K562 (cell line): Measurements from ENCODE around the gene KCNA1. TPM values are rescaled to one million over a fixed set of nuclear protein-coding genes. Genes with fewer than 3 reads are reported as not detected.

Experiments used
- ATAC-seq: fragments of 200-7000 bp; cut with Tn5 transposase; 3 replicates; pipeline ENCODE4 v1.9.1; 2020; ENCODE audit warnings: moderate library complexity
- BruUV-seq: library from RNA; stranded (reverse); fragments of 400-500 nt; replicated peaks from 2 replicates; lab custom pipeline; 2021; lab: Mats Ljungman, UMichigan
- CTCF ChIA-PET: fragments of 300-600 bp; formaldehyde crosslinking; extraction: SDS; loops from one replicate; lab custom pipeline; 2021; ENCODE audit warnings: low intra/inter-chr PET ratio; lab: Yijun Ruan, JAX
- POLR2A ChIA-PET: fragments of 300-600, 350-650 bp; sonication (Branson Sonifier 250); formaldehyde crosslinking; extraction: SDS; loops from one replicate; lab custom pipeline; 2021; ENCODE audit warnings: antibody characterized with exemption, inconsistent platforms; lab: Yijun Ruan, JAX
- DNase-seq, 4 experiments: peaks; one replicate each; pipeline versions ENCODE4 v3.0.0 to v3.0.0-alpha.2; 2011 to 2018; ENCODE audit warnings: low spot score in 3 of 4, mixed read lengths in 3 of 4; ENCODE audit errors: extremely low read depth in 1 of 4
- FAIRE-seq: peaks from 2 replicates; lab custom pipeline; 2011; peaks lifted over from hg19 to GRCh38; lab: Jason Lieb, UNC
- H2AFZ ChIP-seq: 2 replicates; pipeline ENCODE4 v1.6.0; 2011; ENCODE audit warnings: low read depth, low read length, control low read depth, inconsistent platforms
- H3K27ac ChIP-seq: fragments of 200-600 bp; 3 replicates; pipeline ENCODE4 v1.8.0; 2011; ENCODE audit warnings: low read depth, mild to moderate bottlenecking, control low read depth, inconsistent platforms, low read length, moderate library complexity, mixed read lengths; ENCODE audit errors: extremely low read depth
- H3K27me3 ChIP-seq, 2 experiments: fragments of 300-600 bp in 1 of 2; 2 replicates in 1 of 2; 3 replicates in 1 of 2; pipeline versions ENCODE4 v1.6.0 to v1.8.0; 2011; ENCODE audit warnings: inconsistent platforms in 2 of 2, low read length in 2 of 2, mild to moderate bottlenecking in 1 of 2, mixed read lengths in 1 of 2, moderate library complexity in 1 of 2; ENCODE audit not compliant: control insufficient read depth in 2 of 2, insufficient read depth in 2 of 2
- H3K36me3 ChIP-seq: fragments of 300-600 bp; 3 replicates; pipeline ENCODE4 v1.8.0; 2011; ENCODE audit warnings: mild to moderate bottlenecking, low read length, inconsistent platforms; ENCODE audit not compliant: control insufficient read depth, insufficient read depth
- H3K4me1 ChIP-seq, 2 experiments: fragments of 200-600 bp in 1 of 2; replicated peaks in 1 of 2; 2 replicates in 1 of 2; 3 replicates in 1 of 2; pipeline versions ENCODE4 v1.5.1 to v1.8.0; 2011; ENCODE audit warnings: inconsistent platforms in 2 of 2, low read length in 2 of 2, mild to moderate bottlenecking in 1 of 2, mixed read lengths in 1 of 2, moderate library complexity in 1 of 2; ENCODE audit not compliant: control insufficient read depth in 2 of 2, insufficient read depth in 2 of 2
- H3K4me2 ChIP-seq: 2 replicates; pipeline ENCODE4 v1.6.1; 2011; ENCODE audit warnings: low read length, control low read depth, inconsistent platforms, mixed read lengths; ENCODE audit not compliant: insufficient read depth
- H3K4me3 ChIP-seq: fragments of 200-600 bp; sonication (generic), shearing (Covaris generic); 2 replicates; pipeline ENCODE4 v1.5.1; 2016; ENCODE audit warnings: control low read depth, inconsistent platforms
- H3K79me2 ChIP-seq: fragments of 200-600 bp; 3 replicates; pipeline ENCODE4 v1.8.0; 2011; ENCODE audit warnings: low read length, inconsistent platforms; ENCODE audit not compliant: control insufficient read depth, insufficient read depth
- H3K9ac ChIP-seq, 2 experiments: 2 replicates each; pipeline versions ENCODE4 v1.6.0 to v1.6.1; 2011; ENCODE audit warnings: low read depth in 2 of 2, low read length in 2 of 2, control low read depth in 1 of 2, inconsistent platforms in 1 of 2, mild to moderate bottlenecking in 1 of 2, mixed read lengths in 1 of 2; ENCODE audit not compliant: insufficient read depth in 1 of 2
- H3K9me1 ChIP-seq: one replicate; pipeline ENCODE4 v1.6.0; 2011; ENCODE audit warnings: inconsistent platforms, mild to moderate bottlenecking, low read length, moderate library complexity; ENCODE audit not compliant: control insufficient read depth, insufficient read depth
- H3K9me3 ChIP-seq: replicated peaks from 2 replicates; pipeline ENCODE4 v1.5.1; 2011; ENCODE audit warnings: low read depth, low read length, inconsistent platforms; ENCODE audit not compliant: control insufficient read depth, insufficient read depth
- H4K20me1 ChIP-seq: replicated peaks from 2 replicates; pipeline ENCODE4 v1.6.1; 2011; ENCODE audit warnings: low read length, inconsistent platforms, mixed read lengths; ENCODE audit not compliant: control insufficient read depth, insufficient read depth
- DIDO1 ChIP-seq: fragments of 450-650 bp; IDR thresholded peaks from 2 replicates; pipeline ENCODE4 v1.6.1; 2016; ENCODE audit warnings: low read depth, missing biosample characterization, missing genetic modification characterization
- FOXM1 ChIP-seq, 2 experiments: fragments of 450-650 bp in 1 of 2; sonication (generic) in 1 of 2; formaldehyde crosslinking in 1 of 2; IDR thresholded peaks; 2 replicates each; pipeline versions ENCODE4 v1.6.1 to v1.9.0; 2017 to 2022; ENCODE audit warnings: low read depth in 2 of 2, mild to moderate bottlenecking in 2 of 2, missing genetic modification reagents in 1 of 2, moderate library complexity in 1 of 2
- NR2F6 ChIP-seq: fragments of 450-650 bp; formaldehyde crosslinking; IDR thresholded peaks from 2 replicates; pipeline ENCODE4 v1.4.0; 2020; ENCODE audit warnings: mild to moderate bottlenecking
- SREBF1 ChIP-seq: fragments of 150-350 bp; IDR thresholded peaks from 2 replicates; pipeline ENCODE4 v1.6.1; 2014; ENCODE audit warnings: antibody characterized with exemption, low read depth, low read length, borderline replicate concordance
- SRSF1 ChIP-seq: fragments of 200-400 bp; formaldehyde crosslinking; IDR thresholded peaks from 2 replicates; pipeline ENCODE4 v1.6.1; 2017; ENCODE audit warnings: mild to moderate bottlenecking, low read depth, low read length, moderate library complexity
- ZNF551 ChIP-seq: fragments of 250-450 bp; sonication (Bioruptor Pico); IDR thresholded peaks from 2 replicates; pipeline ENCODE4 v1.5.0; 2021; ENCODE audit warnings: mild to moderate bottlenecking, moderate library complexity
- WGBS: fragments of 100-300 bp; shearing (Covaris generic); methylation state at CpG from one replicate; pipeline ENCODE4 v1.1.6; 2016; ENCODE audit warnings: low coverage, mixed read lengths; ENCODE audit not compliant: insufficient coverage; ENCODE audit errors: missing lambda C conversion rate; 5-methylcytosine and 5-hydroxymethylcytosine counted together
- in situ Hi-C: fragments of 300-500 bp; cut with MboI; formaldehyde crosslinking; loops from 4 replicates; pipeline ENCODE4 v1.15.0; 2018; ENCODE audit warnings: inconsistent platforms, mixed read lengths
- intact Hi-C: fragments of 100-400 bp; cut with micrococcal nuclease; formaldehyde crosslinking; loops from 2 replicates; pipeline ENCODE4 v1.14.2; 2022
- polyA plus RNA-seq, 8 experiments: library from polyadenylated mRNA; depleted of rRNA in 4 of 8; stranded (reverse) in 5 of 8; unstranded in 3 of 8; fragments of >200 nt; fragmentation: Nextera tagmentation in 2 of 8; fragmentation: Illumina TruSeq in 1 of 8; extraction: Ambion mirVana in 2 of 8; extraction: Trizol in 1 of 8; gene quantifications; 2 replicates each; pipeline versions ENCODE4 v1.2.1 to v1.2.3, GENCODE V29; 2011 to 2014; ENCODE audit warnings: inconsistent platforms in 1 of 8, missing spikeins in 1 of 8
- total RNA-seq, 7 experiments: library from RNA; depleted of rRNA in 6 of 7; stranded (reverse); fragments of >200 nt in 6 of 7; fragmentation: Illumina TruSeq in 2 of 7; extraction: Trizol in 2 of 7; gene quantifications; 2 replicates each; pipeline versions ENCODE4 v1.2.1 to v1.2.3, GENCODE V29; 2011 to 2021; ENCODE audit warnings: low replicate concordance in 1 of 7
- TF ChIP-seq, protein P1 (sequence below): fragments of 250-450 bp; sonication (Bioruptor Pico); IDR thresholded peaks from 2 replicates; pipeline ENCODE4 v1.8.0; 2021; ENCODE audit warnings: borderline replicate concordance, mild to moderate bottlenecking, moderate library complexity; ENCODE audit not compliant: poor library complexity, severe bottlenecking
- TF ChIP-seq, protein P2 (sequence below): fragments of 450-650 bp; IDR thresholded peaks from one replicate; pipeline ENCODE4 v1.6.1; 2018; ENCODE audit warnings: mild to moderate bottlenecking, moderate library complexity; ENCODE audit not compliant: partially characterized antibody
- TF ChIP-seq, protein P3 (sequence below): fragments of 250-450 bp; sonication (Bioruptor Pico); IDR thresholded peaks from 2 replicates; pipeline ENCODE4 v1.4.0; 2020; ENCODE audit warnings: mild to moderate bottlenecking, moderate library complexity

Gene KCNA1
- total and polyA plus RNA-seq, 9 of the 15 experiments (the other 6 are each of a cell fraction or from before 2014, with no cell fraction given) = not detected

DNA sequence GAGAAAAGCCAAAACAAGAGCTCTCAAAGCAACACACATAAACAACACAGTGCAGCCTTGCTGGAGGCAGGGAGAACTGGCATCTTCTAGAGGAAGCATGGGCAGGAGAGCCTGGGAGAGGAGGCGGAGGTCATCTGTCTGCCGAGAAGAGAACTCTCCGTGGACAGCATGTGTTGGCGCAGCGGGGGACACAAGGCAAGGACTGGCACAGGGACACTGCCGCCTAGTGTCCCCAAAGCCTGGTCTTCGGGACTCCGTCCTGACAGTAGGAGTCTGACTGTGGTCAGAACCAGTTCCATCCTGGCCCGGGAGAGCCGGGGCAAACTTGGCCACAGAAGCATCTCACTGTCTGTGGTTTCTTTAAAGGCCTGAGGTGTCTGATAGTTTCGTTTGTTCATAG lies 47.3 kb downstream of the KCNA1 start:
- ATAC-seq (no peak), FAIRE-seq (no peak), DNase-seq (no peak)
- Histone ChIP-seq H3K4me2 (no peak overlapping the region), H3K4me1 (no peaks in the 10 kb centered on the region), H3K9me1 (no peaks in the 10 kb centered on the region), H4K20me1 (no peaks in the 10 kb centered on the region), H3K4me3 (no peak overlapping the region), H3K9me3 (no peaks in the 10 kb centered on the region), H2AFZ (no peak overlapping the region), H3K9ac (no peak overlapping the region), H3K36me3 (no peaks in the 10 kb centered on the region), H3K27me3 (no peaks in the 10 kb centered on the region; a peak in 3 of 5 replicates), H3K27ac (no peak overlapping the region), H3K79me2 (no peaks in the 10 kb centered on the region)
- ChIA-PET CTCF (interaction anchor here (0.6 kb wide), 1 partner anchor 461 kb away, joined by 5 read pairs; no protein-coding TSS in a partner anchor), POLR2A (no interaction called here)
- WGBS = 0% methylated on average over 6 of the region's 11 CpGs
- in situ Hi-C loops = no loop called here
- BruUV-seq = no TSS peak
- TF ChIP-seq, protein P1, sequence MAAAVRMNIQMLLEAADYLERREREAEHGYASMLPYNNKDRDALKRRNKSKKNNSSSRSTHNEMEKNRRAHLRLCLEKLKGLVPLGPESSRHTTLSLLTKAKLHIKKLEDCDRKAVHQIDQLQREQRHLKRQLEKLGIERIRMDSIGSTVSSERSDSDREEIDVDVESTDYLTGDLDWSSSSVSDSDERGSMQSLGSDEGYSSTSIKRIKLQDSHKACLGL (CRISPR knock-in tag) = no peak
- TF ChIP-seq, protein P2, sequence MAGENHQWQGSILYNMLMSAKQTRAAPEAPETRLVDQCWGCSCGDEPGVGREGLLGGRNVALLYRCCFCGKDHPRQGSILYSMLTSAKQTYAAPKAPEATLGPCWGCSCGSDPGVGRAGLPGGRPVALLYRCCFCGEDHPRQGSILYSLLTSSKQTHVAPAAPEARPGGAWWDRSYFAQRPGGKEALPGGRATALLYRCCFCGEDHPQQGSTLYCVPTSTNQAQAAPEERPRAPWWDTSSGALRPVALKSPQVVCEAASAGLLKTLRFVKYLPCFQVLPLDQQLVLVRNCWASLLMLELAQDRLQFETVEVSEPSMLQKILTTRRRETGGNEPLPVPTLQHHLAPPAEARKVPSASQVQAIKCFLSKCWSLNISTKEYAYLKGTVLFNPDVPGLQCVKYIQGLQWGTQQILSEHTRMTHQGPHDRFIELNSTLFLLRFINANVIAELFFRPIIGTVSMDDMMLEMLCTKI = no peak
- TF ChIP-seq ZNF551 (CRISPR knock-in tag) (no peak), SREBF1 (no peak), FOXM1 (IDR thresholded peaks at IDR 0.05; ENCODE audit: low read depth) (no peak), FOXM1 (CRISPR knock-in tag; IDR thresholded peaks at IDR 0.05; ENCODE audit: low read depth) (no peak), SRSF1 (no peak), DIDO1 (tag) (no peak), NR2F6 (CRISPR knock-in tag) (no peak)
- TF ChIP-seq, protein P3, sequence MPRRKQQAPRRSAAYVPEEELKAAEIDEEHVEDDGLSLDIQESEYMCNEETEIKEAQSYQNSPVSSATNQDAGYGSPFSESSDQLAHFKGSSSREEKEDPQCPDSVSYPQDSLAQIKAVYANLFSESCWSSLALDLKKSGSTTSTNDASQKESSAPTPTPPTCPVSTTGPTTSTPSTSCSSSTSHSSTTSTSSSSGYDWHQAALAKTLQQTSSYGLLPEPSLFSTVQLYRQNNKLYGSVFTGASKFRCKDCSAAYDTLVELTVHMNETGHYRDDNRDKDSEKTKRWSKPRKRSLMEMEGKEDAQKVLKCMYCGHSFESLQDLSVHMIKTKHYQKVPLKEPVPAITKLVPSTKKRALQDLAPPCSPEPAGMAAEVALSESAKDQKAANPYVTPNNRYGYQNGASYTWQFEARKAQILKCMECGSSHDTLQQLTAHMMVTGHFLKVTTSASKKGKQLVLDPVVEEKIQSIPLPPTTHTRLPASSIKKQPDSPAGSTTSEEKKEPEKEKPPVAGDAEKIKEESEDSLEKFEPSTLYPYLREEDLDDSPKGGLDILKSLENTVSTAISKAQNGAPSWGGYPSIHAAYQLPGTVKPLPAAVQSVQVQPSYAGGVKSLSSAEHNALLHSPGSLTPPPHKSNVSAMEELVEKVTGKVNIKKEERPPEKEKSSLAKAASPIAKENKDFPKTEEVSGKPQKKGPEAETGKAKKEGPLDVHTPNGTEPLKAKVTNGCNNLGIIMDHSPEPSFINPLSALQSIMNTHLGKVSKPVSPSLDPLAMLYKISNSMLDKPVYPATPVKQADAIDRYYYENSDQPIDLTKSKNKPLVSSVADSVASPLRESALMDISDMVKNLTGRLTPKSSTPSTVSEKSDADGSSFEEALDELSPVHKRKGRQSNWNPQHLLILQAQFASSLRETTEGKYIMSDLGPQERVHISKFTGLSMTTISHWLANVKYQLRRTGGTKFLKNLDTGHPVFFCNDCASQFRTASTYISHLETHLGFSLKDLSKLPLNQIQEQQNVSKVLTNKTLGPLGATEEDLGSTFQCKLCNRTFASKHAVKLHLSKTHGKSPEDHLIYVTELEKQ = no peak
- intact Hi-C loops = no loop called here
